ENCODE measurements around the gene NCAM1. TPM values are rescaled to one million over a fixed set of nuclear protein-coding genes. Genes with fewer than 3 reads are reported as not detected.

NCAM1 gene
- total and polyA plus RNA-seq, 2 of the 13 experiments (the other 11 are each of a cell fraction or from before 2014, with no cell fraction given) = 0.05 TPM; not detected in 1

DNA sequence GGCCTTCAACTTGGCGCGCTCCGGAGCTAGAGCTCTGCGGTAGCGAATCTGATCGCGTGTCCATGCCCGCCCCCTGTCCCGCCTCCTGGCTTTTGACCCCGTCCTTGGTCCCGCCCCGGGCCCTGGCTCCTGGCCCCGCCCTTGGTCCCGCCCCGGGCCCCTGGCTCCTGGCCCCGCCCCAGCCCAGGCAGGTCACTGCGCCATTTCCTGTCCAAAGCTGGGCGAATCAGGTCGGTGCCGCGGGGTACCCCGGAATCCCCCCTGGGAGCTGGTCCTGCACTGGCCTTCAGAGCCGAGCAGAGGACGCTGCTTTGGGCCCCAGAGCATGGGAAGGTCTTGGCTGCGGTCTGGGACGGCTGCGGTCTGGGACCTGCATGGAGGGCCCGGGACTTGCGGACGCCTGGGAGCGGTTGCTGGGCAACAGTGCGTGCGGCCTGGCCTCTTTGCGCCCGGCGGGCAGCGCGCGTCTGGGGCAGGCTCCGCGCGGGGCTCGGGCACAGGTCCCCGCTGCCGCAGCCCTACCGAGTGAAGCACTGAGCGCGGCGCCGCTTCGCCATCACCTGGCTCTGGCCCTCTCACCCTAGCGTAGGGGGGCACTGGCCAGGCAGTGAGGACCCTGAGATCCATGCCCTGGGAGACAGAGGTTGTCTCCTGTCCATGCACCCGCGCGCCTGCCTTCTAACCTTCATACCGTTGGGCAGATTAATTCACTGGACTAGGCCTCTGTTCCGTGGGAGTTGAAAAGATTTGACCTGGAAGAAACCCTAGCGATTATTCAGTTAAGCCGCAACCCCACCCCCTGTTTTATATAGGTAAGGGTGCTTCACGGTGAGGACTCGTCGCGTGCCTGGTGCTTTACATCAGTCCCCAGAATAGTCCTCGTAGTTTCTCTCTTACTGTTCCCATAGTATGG lies 353.4 kb downstream of the NCAM1 start, which contains the start of gene TTC12 (continued):
- TF ChIP-seq, protein P1, sequence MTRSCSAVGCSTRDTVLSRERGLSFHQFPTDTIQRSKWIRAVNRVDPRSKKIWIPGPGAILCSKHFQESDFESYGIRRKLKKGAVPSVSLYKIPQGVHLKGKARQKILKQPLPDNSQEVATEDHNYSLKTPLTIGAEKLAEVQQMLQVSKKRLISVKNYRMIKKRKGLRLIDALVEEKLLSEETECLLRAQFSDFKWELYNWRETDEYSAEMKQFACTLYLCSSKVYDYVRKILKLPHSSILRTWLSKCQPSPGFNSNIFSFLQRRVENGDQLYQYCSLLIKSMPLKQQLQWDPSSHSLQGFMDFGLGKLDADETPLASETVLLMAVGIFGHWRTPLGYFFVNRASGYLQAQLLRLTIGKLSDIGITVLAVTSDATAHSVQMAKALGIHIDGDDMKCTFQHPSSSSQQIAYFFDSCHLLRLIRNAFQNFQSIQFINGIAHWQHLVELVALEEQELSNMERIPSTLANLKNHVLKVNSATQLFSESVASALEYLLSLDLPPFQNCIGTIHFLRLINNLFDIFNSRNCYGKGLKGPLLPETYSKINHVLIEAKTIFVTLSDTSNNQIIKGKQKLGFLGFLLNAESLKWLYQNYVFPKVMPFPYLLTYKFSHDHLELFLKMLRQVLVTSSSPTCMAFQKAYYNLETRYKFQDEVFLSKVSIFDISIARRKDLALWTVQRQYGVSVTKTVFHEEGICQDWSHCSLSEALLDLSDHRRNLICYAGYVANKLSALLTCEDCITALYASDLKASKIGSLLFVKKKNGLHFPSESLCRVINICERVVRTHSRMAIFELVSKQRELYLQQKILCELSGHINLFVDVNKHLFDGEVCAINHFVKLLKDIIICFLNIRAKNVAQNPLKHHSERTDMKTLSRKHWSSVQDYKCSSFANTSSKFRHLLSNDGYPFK (CRISPR knock-in tag; IDR thresholded peaks at IDR 0.05; ENCODE audit: borderline replicate concordance) = peak; percentile 68; the same call in 1 of the 2 replicates
- TF ChIP-seq, protein P2, sequence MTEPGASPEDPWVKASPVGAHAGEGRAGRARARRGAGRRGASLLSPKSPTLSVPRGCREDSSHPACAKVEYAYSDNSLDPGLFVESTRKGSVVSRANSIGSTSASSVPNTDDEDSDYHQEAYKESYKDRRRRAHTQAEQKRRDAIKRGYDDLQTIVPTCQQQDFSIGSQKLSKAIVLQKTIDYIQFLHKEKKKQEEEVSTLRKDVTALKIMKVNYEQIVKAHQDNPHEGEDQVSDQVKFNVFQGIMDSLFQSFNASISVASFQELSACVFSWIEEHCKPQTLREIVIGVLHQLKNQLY (CRISPR knock-in tag; IDR thresholded peaks at IDR 0.05) = no peak
- TF ChIP-seq ZNF674 (CRISPR knock-in tag; IDR thresholded peaks at IDR 0.05; ENCODE audit: low read depth) = no peak
- TF ChIP-seq, protein P3, sequence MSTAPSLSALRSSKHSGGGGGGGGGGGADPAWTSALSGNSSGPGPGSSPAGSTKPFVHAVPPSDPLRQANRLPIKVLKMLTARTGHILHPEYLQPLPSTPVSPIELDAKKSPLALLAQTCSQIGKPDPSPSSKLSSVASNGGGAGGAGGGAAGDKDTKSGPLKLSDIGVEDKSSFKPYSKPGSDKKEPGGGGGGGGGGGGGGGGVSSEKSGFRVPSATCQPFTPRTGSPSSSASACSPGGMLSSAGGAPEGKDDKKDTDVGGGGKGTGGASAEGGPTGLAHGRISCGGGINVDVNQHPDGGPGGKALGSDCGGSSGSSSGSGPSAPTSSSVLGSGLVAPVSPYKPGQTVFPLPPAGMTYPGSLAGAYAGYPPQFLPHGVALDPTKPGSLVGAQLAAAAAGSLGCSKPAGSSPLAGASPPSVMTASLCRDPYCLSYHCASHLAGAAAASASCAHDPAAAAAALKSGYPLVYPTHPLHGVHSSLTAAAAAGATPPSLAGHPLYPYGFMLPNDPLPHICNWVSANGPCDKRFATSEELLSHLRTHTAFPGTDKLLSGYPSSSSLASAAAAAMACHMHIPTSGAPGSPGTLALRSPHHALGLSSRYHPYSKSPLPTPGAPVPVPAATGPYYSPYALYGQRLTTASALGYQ (CRISPR knock-in tag; IDR thresholded peaks at IDR 0.05) = no peak
- TF ChIP-seq NFYB (CRISPR knock-in tag; IDR thresholded peaks at IDR 0.05) = peak; percentile 48; the same call in 1 of the 2 replicates
- no peak for TF ChIP-seq ZNF720 (CRISPR knock-in tag; IDR thresholded peaks at IDR 0.05)
- TF ChIP-seq SCMH1 (CRISPR knock-in tag; IDR thresholded peaks at IDR 0.05; ENCODE audit: borderline replicate concordance) = no peak
- no peak for TF ChIP-seq TCF12 (IDR thresholded peaks at IDR 0.05)
- TF ChIP-seq TCF12 (CRISPR knock-in tag; IDR thresholded peaks at IDR 0.05) = 0 out of 2 replicates have a peak, but pooled peaks have one; percentile 52
- peak; percentile 75; the same call in 1 of the 2 replicates for TF ChIP-seq KDM3A (CRISPR knock-in tag; IDR thresholded peaks at IDR 0.05; ENCODE audit: low read depth)
- peak; percentile 90; the same call in 1 of the 2 replicates for TF ChIP-seq ZNF598 (CRISPR knock-in tag; IDR thresholded peaks at IDR 0.05; ENCODE audit: borderline replicate concordance)
- TF ChIP-seq JUN (CRISPR knock-in tag; IDR thresholded peaks at IDR 0.05) = no peak
- TF ChIP-seq NFIC (IDR thresholded peaks at IDR 0.05; ENCODE audit: low read length) = no peak
- no peak for TF ChIP-seq ZNF841 (CRISPR knock-in tag; IDR thresholded peaks at IDR 0.05; ENCODE audit: borderline replicate concordance)
- TF ChIP-seq ZNF256 (CRISPR knock-in tag; conservative IDR thresholded peaks at IDR 0.05) = no peak
- no peak for TF ChIP-seq SOX6 (IDR thresholded peaks at IDR 0.05)
- TF ChIP-seq SOX6 (CRISPR knock-in tag; IDR thresholded peaks at IDR 0.05) = peak; percentile 64; the same call in 1 of the 2 replicates
- TF ChIP-seq, protein P4, sequence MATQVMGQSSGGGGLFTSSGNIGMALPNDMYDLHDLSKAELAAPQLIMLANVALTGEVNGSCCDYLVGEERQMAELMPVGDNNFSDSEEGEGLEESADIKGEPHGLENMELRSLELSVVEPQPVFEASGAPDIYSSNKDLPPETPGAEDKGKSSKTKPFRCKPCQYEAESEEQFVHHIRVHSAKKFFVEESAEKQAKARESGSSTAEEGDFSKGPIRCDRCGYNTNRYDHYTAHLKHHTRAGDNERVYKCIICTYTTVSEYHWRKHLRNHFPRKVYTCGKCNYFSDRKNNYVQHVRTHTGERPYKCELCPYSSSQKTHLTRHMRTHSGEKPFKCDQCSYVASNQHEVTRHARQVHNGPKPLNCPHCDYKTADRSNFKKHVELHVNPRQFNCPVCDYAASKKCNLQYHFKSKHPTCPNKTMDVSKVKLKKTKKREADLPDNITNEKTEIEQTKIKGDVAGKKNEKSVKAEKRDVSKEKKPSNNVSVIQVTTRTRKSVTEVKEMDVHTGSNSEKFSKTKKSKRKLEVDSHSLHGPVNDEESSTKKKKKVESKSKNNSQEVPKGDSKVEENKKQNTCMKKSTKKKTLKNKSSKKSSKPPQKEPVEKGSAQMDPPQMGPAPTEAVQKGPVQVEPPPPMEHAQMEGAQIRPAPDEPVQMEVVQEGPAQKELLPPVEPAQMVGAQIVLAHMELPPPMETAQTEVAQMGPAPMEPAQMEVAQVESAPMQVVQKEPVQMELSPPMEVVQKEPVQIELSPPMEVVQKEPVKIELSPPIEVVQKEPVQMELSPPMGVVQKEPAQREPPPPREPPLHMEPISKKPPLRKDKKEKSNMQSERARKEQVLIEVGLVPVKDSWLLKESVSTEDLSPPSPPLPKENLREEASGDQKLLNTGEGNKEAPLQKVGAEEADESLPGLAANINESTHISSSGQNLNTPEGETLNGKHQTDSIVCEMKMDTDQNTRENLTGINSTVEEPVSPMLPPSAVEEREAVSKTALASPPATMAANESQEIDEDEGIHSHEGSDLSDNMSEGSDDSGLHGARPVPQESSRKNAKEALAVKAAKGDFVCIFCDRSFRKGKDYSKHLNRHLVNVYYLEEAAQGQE (IDR thresholded peaks at IDR 0.05; ENCODE audit: borderline replicate concordance in 1 of 2, low read depth in 1 of 2, low read length in 2 of 2) = no peak
- no peak for TF ChIP-seq CAMTA2 (CRISPR knock-in tag; IDR thresholded peaks at IDR 0.05; ENCODE audit: borderline replicate concordance)
- peak; percentile 39 for TF ChIP-seq NR2F6 (IDR thresholded peaks at IDR 0.05)
- peak; percentile 81 for TF ChIP-seq NR2F6 (CRISPR knock-in tag; IDR thresholded peaks at IDR 0.05)
- no peak for TF ChIP-seq SNRNP70 (IDR thresholded peaks at IDR 0.05; ENCODE audit: low read depth, low read length)
